Ectodermal cell (in vitro differentiated cells): Measurements from ENCODE around the gene MYBPC1.

Source experiments
- H3K27ac ChIP-seq: 2 replicates; pipeline ENCODE4 v1.7.0; 2013; ENCODE audit warnings: mild to moderate bottlenecking, low read depth, low read length; ENCODE audit not compliant: insufficient read depth, poor library complexity, severe bottlenecking
- H3K27me3 ChIP-seq: 2 replicates; pipeline ENCODE4 v1.7.0; 2013; ENCODE audit warnings: mild to moderate bottlenecking, low read length; ENCODE audit not compliant: insufficient read depth, control insufficient read depth, poor library complexity, severe bottlenecking
- H3K36me3 ChIP-seq: one replicate; pipeline ENCODE4 v1.7.0; 2013; ENCODE audit warnings: low read length; ENCODE audit not compliant: control insufficient read depth, insufficient read depth
- H3K4me1 ChIP-seq: one replicate; pipeline ENCODE4 v1.7.0; 2013; ENCODE audit warnings: low read length; ENCODE audit not compliant: control insufficient read depth, insufficient read depth
- H3K4me3 ChIP-seq: 2 replicates; pipeline ENCODE4 v1.7.0; 2013; ENCODE audit warnings: low read depth, low read length, control low read depth; ENCODE audit not compliant: insufficient read depth
- H3K9me3 ChIP-seq: 2 replicates; pipeline ENCODE4 v1.7.0; 2013; ENCODE audit warnings: mild to moderate bottlenecking, low read length, moderate library complexity; ENCODE audit not compliant: control insufficient read depth
- WGBS, 2 experiments: methylation state at CpG; one replicate each; pipeline ENCODE4 v1.1.7; 2013; ENCODE audit warnings: missing lambda C conversion rate in 2 of 2; 5-methylcytosine and 5-hydroxymethylcytosine counted together

Gene MYBPC1

DNA sequence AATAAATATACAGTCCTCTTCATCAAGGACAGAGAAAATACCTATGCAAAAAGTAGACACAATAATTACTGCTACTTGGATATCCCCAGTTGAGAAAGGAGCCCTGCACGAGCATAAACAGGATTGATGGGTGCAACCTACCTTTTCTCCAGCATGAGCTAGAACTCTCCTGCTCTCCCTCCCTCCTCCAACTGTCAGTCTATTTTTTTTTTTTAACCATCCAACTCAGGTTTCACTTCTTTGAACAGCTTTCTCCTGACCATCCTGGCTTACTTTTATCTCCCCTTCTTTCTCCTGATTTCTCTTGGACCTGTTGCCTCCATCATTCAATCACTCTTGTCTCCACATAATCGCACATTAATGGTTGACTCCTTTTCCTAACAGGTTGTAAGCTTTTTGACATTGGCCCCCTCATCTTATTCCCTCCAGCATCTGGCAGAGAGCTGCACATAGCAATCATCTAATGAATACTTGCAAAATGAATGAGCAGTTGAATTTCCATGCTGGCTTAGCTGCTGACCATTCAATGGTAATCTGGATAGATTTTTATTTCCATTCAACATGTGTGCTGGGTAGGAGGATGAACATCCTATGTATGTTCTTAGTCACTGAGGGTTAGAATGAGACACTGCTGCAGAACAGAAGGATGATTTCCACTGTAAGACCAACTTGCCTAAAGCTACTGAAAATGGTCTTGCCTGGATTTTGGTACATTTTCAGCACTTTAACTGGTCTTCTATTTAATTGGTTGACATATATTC is 24.4 kb downstream of the MYBPC1 start:
- no peak overlapping the region for H3K4me3 ChIP-seq
- H3K4me1 ChIP-seq, result no peaks in the 10 kb centered on the region
- no peaks in the 10 kb centered on the region for H3K36me3 ChIP-seq
- no peak overlapping the region for H3K27ac ChIP-seq
- H3K9me3 ChIP-seq, result no peaks in the 10 kb centered on the region
- H3K27me3 ChIP-seq, result no peaks in the 10 kb centered on the region
- 91 to 92% methylated on average over 2 of the region's 2 CpGs for WGBS, 2 experiments

GRCh38 chr12:101619858-101620761 is 25.3 kb downstream of the MYBPC1 start:
- no peak overlapping the region for H3K4me3 ChIP-seq
- no peaks in the 10 kb centered on the region for H3K36me3 ChIP-seq
- no peaks in the 10 kb centered on the region for H3K27me3 ChIP-seq
- no peaks in the 10 kb centered on the region for H3K9me3 ChIP-seq
- H3K4me1 ChIP-seq, result no peaks in the 10 kb centered on the region
- 88 to 90% methylated on average over 5 to 6 of the region's 6 CpGs for WGBS, 2 experiments
- no peak overlapping the region for H3K27ac ChIP-seq

GRCh38 chr12:101620762-101621133 is 26.0 kb downstream of the MYBPC1 start:
- no peak overlapping the region for H3K27ac ChIP-seq
- H3K4me1 ChIP-seq, result no peaks in the 10 kb centered on the region
- no peaks in the 10 kb centered on the region for H3K9me3 ChIP-seq
- H3K4me3 ChIP-seq, result no peak overlapping the region
- no peaks in the 10 kb centered on the region for H3K36me3 ChIP-seq
- no peaks in the 10 kb centered on the region for H3K27me3 ChIP-seq
- WGBS, 2 experiments, result no CpG with 5 or more reads among the region's 2 CpGs

DNA sequence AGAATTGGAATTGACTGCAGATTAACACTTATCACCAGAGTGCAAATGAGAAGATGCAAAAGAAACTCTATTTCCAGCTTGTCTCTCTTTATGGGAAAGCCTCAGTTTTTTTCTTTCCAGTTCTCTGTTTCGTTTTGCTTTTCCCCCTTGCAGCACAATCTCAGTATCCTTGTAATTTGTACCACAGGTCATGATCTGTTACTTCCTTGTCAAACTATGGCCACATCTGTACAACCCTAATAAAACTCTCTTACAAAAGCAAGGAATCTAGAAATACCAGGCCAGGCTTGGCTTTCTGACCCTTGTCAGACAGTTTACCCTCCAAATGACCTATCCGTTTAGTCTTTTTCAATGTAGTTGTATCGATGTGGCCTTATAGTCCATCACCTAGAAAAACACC is 33.9 kb downstream of the MYBPC1 start:
- Histone ChIP-seq H3K9me3 (no peaks in the 10 kb centered on the region), H3K36me3 (no peaks in the 10 kb centered on the region), H3K27ac (no peak overlapping the region), H3K27me3 (no peaks in the 10 kb centered on the region), H3K4me3 (no peak overlapping the region), H3K4me1 (no peaks in the 10 kb centered on the region)
- 93% methylated on average over 3 of the region's 3 CpGs for WGBS, 2 experiments

- 88 to 96% methylated on average over 2 of the region's 2 CpGs for WGBS, 2 experiments
- no peaks in the 10 kb centered on the region for H3K36me3 ChIP-seq
- H3K4me1 ChIP-seq, result no peaks in the 10 kb centered on the region
- H3K9me3 ChIP-seq, result no peaks in the 10 kb centered on the region
- no peaks in the 10 kb centered on the region for H3K27me3 ChIP-seq
- H3K27ac ChIP-seq, result no peak overlapping the region
- no peak overlapping the region for H3K4me3 ChIP-seq
Measured at GRCh38 chr12:101634724-101635123, 40.0 kb downstream of the MYBPC1 start.

- H3K27ac ChIP-seq, result no peak overlapping the region
- H3K4me1 ChIP-seq, result peaks cover 4% of the 10 kb centered on the region
- WGBS, 2 experiments, result 91 to 98% methylated on average over 3 of the region's 3 CpGs
- no peaks in the 10 kb centered on the region for H3K9me3 ChIP-seq
- H3K4me3 ChIP-seq, result no peak overlapping the region
- H3K27me3 ChIP-seq, result peaks cover 17% of the 10 kb centered on the region
- no peaks in the 10 kb centered on the region for H3K36me3 ChIP-seq
Measured at GRCh38 chr12:101637936-101638335, 43.2 kb downstream of the MYBPC1 start.

GRCh38 chr12:101642115-101643067 is 47.6 kb downstream of the MYBPC1 start:
- H3K4me3 ChIP-seq, result peak overlapping the region; percentile 17
- H3K36me3 ChIP-seq, result no peaks in the 10 kb centered on the region
- H3K27me3 ChIP-seq, result peaks cover 21% of the 10 kb centered on the region
- H3K27ac ChIP-seq, result no peak overlapping the region
- WGBS, 2 experiments, result 17% methylated on average over 36 of the region's 36 CpGs
- peaks cover 4% of the 10 kb centered on the region for H3K4me1 ChIP-seq
- no peaks in the 10 kb centered on the region for H3K9me3 ChIP-seq

DNA sequence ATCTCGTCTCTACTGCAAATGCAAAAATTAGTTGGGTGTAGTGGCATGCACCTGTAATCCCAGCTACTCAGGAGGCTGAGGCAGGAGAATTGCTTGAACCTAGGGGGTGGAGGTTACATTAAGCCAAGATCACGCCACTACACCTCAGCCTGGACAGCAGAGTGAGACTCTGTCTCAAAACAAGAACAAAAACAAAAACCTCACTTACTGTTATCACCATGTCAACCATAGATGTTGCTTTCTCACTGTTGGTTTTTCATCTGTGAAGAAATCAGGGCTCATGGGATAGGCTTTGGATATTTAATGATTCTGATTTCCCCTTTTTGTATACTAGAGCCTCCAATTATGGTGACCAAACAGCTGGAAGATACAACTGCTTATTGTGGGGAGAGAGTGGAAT is 52.9 kb downstream of the MYBPC1 start:
- Histone ChIP-seq H3K4me1 (no peaks in the 10 kb centered on the region), H3K4me3 (no peak overlapping the region), H3K9me3 (no peaks in the 10 kb centered on the region), H3K36me3 (no peaks in the 10 kb centered on the region), H3K27ac (no peak overlapping the region), H3K27me3 (peaks cover 6% of the 10 kb centered on the region)
- 87 to 92% methylated on average over 2 of the region's 2 CpGs for WGBS, 2 experiments

- WGBS, 2 experiments, result 88 to 100% methylated on average over 1 to 2 of the region's 2 CpGs
- H3K36me3 ChIP-seq, result no peaks in the 10 kb centered on the region
- H3K9me3 ChIP-seq, result no peaks in the 10 kb centered on the region
- H3K4me3 ChIP-seq, result no peak overlapping the region
- peaks cover 2% of the 10 kb centered on the region for H3K27me3 ChIP-seq
- no peak overlapping the region for H3K27ac ChIP-seq
- H3K4me1 ChIP-seq, result no peaks in the 10 kb centered on the region
Measured at GRCh38 chr12:101648195-101648594, 53.4 kb downstream of the MYBPC1 start.
